MM.1S (cell line): Measurements from ENCODE around the gene RNF220.

Experiments used
- DNase-seq: peaks from one replicate; pipeline ENCODE4 v3.0.0-alpha.2; 2015
- H2AFZ ChIP-seq: fragments of 300-600 bp; sonication (generic); 2 replicates; pipeline ENCODE4 v1.6.0; 2016; ENCODE audit warnings: antibody characterized with exemption, low read length
- H3F3A ChIP-seq: fragments of 300-600 bp; sonication (generic); 2 replicates; pipeline ENCODE4 v1.6.1; 2016; ENCODE audit warnings: mild to moderate bottlenecking, antibody characterized with exemption, low read length, moderate library complexity, mixed read lengths; ENCODE audit not compliant: insufficient read depth
- H3K27ac ChIP-seq: fragments of 300-600 bp; sonication (generic); 2 replicates; pipeline ENCODE4 v1.5.1; 2016; ENCODE audit warnings: mild to moderate bottlenecking, low read length
- H3K27me3 ChIP-seq: fragments of 300-600 bp; sonication (generic); replicated peaks from 2 replicates; pipeline ENCODE4 v1.6.0; 2016; ENCODE audit warnings: low read length; ENCODE audit not compliant: insufficient read depth
- H3K36me3 ChIP-seq: fragments of 300-600 bp; sonication (generic); replicated peaks from 2 replicates; pipeline ENCODE4 v1.6.1; 2016; ENCODE audit warnings: mild to moderate bottlenecking, low read length, mixed read lengths; ENCODE audit not compliant: insufficient read depth
- H3K4me1 ChIP-seq: fragments of 300-600 bp; sonication (generic); 2 replicates; pipeline ENCODE4 v1.6.1; 2016; ENCODE audit warnings: low read length, mixed read lengths
- H3K4me2 ChIP-seq: fragments of 300-600 bp; sonication (generic); 2 replicates; pipeline ENCODE4 v1.6.0; 2016; ENCODE audit warnings: low read depth, low read length
- H3K4me3 ChIP-seq: fragments of 300-600 bp; sonication (generic); 2 replicates; pipeline ENCODE4 v1.5.1; 2016; ENCODE audit warnings: low read length, mixed read lengths
- H3K79me2 ChIP-seq: fragments of 300-600 bp; sonication (generic); 2 replicates; pipeline ENCODE4 v1.6.1; 2016; ENCODE audit warnings: mixed run types, low read length, mixed read lengths
- H3K9ac ChIP-seq: fragments of 300-600 bp; sonication (generic); 2 replicates; pipeline ENCODE4 v1.6.1; 2016; ENCODE audit warnings: low read length, mixed read lengths
- H3K9me2 ChIP-seq: fragments of 300-600 bp; sonication (generic); replicated peaks from 2 replicates; pipeline ENCODE4 v1.6.1; 2016; ENCODE audit warnings: mild to moderate bottlenecking, low read length, mixed read lengths; ENCODE audit not compliant: insufficient read depth
- H3K9me3 ChIP-seq: fragments of 300-600 bp; sonication (generic); replicated peaks from 2 replicates; pipeline ENCODE4 v1.6.1; 2016; ENCODE audit warnings: mild to moderate bottlenecking, low read length, mixed read lengths; ENCODE audit not compliant: insufficient read depth
- H4K20me1 ChIP-seq: fragments of 300-600 bp; sonication (generic); 2 replicates; pipeline ENCODE4 v1.6.1; 2016; ENCODE audit warnings: mild to moderate bottlenecking, low read length, moderate library complexity, mixed read lengths; ENCODE audit not compliant: insufficient read depth
- CTCF ChIP-seq: fragments of 300-600 bp; sonication (generic); IDR thresholded peaks from 2 replicates; pipeline ENCODE4 v1.5.1; 2016; ENCODE audit warnings: antibody characterized with exemption, low read length, mixed read lengths
- EZH2 ChIP-seq: fragments of 300-600 bp; sonication (generic); optimal IDR thresholded peaks from 2 replicates; pipeline ENCODE3; 2017; ENCODE audit warnings: low read depth, mild to moderate bottlenecking, antibody characterized with exemption, low read length, mixed read lengths
- EZH2phosphoT487 ChIP-seq: fragments of 300-600 bp; sonication (generic); IDR thresholded peaks from 2 replicates; pipeline ENCODE4 v1.6.1; 2018; ENCODE audit warnings: antibody characterized with exemption, low read length

RNF220 gene

GRCh38 chr1:44642255-44642654 lies 237.2 kb downstream of the RNF220 start:
- Histone ChIP-seq H3K9me2 (no peaks in the 10 kb centered on the region), H3K9me3 (no peaks in the 10 kb centered on the region), H2AFZ (no peak overlapping the region), H3F3A (no peaks in the 10 kb centered on the region), H4K20me1 (no peaks in the 10 kb centered on the region), H3K4me1 (no peaks in the 10 kb centered on the region), H3K36me3 (0 out of 2 replicates have a peak, but pooled peaks cover 2% of the 10 kb centered on the region), H3K4me2 (no peak overlapping the region), H3K9ac (no peak overlapping the region), H3K27me3 (no peaks in the 10 kb centered on the region), H3K79me2 (peaks cover 13% of the 10 kb centered on the region), H3K4me3 (no peak overlapping the region), H3K27ac (no peak overlapping the region)
- no peak for DNase-seq
- no peak for TF ChIP-seq EZH2
- no peak for TF ChIP-seq CTCF
- TF ChIP-seq EZH2phosphoT487, result no peak

- no peaks in the 10 kb centered on the region for H3K4me1 ChIP-seq
- DNase-seq, result no peak
- H2AFZ ChIP-seq, result no peak overlapping the region
- no peak overlapping the region for H3K9ac ChIP-seq
- 0 out of 2 replicates have a peak, but pooled peaks cover 2% of the 10 kb centered on the region for H3K36me3 ChIP-seq
- no peaks in the 10 kb centered on the region for H4K20me1 ChIP-seq
- H3K4me2 ChIP-seq, result no peak overlapping the region
- H3K4me3 ChIP-seq, result no peak overlapping the region
- H3K9me3 ChIP-seq, result no peaks in the 10 kb centered on the region
- no peaks in the 10 kb centered on the region for H3K9me2 ChIP-seq
- H3K79me2 ChIP-seq, result peaks cover 13% of the 10 kb centered on the region
- no peak overlapping the region for H3K27ac ChIP-seq
- no peaks in the 10 kb centered on the region for H3F3A ChIP-seq
- H3K27me3 ChIP-seq, result no peaks in the 10 kb centered on the region
- TF ChIP-seq EZH2phosphoT487 (no peak), EZH2 (no peak), CTCF (no peak)
Measured at GRCh38 chr1:44642925-44643324, 237.9 kb downstream of the RNF220 start.

- Histone ChIP-seq H3K9me2 (no peaks in the 10 kb centered on the region), H3K36me3 (0 out of 2 replicates have a peak, but pooled peaks cover 2% of the 10 kb centered on the region), H2AFZ (no peak overlapping the region), H3K9ac (no peak overlapping the region), H3K4me1 (no peaks in the 10 kb centered on the region), H3K4me3 (no peak overlapping the region), H3K79me2 (peaks cover 13% of the 10 kb centered on the region), H3F3A (no peaks in the 10 kb centered on the region), H3K27ac (no peak overlapping the region), H3K9me3 (no peaks in the 10 kb centered on the region), H3K4me2 (no peak overlapping the region), H4K20me1 (no peaks in the 10 kb centered on the region), H3K27me3 (no peaks in the 10 kb centered on the region)
- TF ChIP-seq EZH2, result no peak
- TF ChIP-seq CTCF, result no peak
- TF ChIP-seq EZH2phosphoT487, result no peak
- no peak for DNase-seq
Measured at GRCh38 chr1:44643721-44644334, 238.8 kb downstream of the RNF220 start.
